Myocyte (in vitro differentiated cells): Measurements from ENCODE around the gene F12. TPM values are rescaled to one million over a fixed set of nuclear protein-coding genes. Genes with fewer than 3 reads are reported as not detected.

Experiments used
- DNase-seq: peaks from one replicate; pipeline ENCODE4 v3.0.0-alpha.2; 2012; ENCODE audit warnings: low read depth
- total RNA-seq: library from RNA; depleted of rRNA; stranded (reverse); fragments of >200 nt; gene quantifications from 2 replicates; pipeline ENCODE4 v1.2.3, GENCODE V29; 2014

F12 gene
- total RNA-seq, 1 donor from 2014 or later: 0.86 TPM

DNA sequence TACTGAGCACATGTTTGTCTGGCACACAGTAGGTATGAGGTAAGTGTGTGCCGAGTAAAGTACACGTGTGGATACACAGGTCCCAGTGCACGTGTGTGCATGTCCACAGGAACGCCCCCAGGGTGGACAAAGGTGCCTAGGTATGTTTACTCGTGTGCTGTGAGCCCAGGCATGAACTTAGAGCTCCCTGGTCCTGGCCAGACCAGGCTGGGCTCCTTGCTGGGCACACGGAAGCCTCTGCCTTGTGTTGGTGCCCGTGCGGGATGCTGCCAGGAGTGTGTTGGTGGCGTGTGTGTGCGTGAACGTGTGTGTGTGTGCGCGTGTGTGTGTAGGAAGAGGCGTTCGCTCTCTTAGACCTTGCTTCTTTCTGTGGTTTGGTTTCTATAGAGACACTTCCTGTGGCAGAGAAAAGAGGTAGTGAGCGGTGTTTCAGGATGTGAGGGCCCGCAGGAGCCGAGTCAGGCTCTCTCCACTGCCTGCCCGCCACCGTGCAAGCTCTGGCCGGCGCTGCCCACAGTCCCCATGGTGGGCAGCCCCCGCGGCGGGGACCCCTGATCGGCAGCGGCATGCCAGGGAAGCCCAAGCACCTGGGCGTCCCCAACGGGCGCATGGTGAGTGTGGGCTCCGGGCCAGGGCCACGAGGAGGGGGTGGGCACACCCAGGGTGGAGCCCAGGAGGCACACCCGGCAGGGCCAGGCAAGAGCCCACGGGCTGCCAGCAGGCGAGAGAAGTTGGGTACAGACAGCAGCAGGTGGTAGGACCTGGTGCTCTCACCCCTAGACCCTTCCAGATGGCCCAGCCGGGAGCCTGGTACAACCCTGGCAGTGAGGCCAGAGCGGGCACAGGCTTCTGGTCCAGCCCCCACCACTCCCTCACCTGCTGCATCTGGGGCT, 51.7 kb downstream of the F12 start, which contains the start of gene RGS14:
Gene RGS14 (plus strand): TSS at position 466 of the 893 bp plus-strand sequence. CDS start 101 bp downstream, at position 567.
- peak; percentile 60 for DNase-seq

DNA sequence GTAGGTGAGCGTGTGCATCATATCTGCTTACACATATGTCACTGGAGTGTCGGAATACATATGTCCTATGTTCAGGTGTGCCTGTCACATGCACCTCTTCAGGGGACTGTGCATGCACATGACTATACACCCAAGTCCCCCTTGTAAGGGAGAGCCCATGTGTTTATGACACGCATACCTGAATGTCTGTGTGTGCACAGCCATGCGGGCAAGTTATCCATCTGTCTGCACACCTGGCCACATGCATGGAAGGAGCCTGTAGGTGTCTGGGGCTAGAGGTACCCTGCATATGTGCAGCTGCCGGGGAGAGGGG, 52.3 kb downstream of the F12 start:
- no peak for DNase-seq

DNA sequence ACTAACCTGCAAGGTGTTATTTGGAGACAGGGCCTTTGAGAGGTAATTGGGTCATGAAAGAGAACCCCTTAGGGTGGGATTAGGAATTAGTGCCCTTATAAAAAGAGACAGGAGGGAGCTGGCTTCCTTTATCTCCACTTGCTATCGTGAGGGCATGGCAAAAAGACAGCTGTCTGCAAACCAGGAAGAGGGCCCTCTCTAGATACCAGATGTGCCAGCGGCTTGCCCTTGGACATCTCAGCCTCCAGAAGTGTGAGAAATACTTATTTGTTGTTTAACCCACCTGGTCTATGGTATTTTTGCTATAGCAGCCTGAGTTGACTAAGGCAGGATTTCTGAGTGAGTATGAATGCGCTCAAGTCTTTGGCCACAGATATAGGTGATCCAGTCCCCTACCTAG, 52.6 kb downstream of the F12 start:
- DNase-seq: no peak

DNA sequence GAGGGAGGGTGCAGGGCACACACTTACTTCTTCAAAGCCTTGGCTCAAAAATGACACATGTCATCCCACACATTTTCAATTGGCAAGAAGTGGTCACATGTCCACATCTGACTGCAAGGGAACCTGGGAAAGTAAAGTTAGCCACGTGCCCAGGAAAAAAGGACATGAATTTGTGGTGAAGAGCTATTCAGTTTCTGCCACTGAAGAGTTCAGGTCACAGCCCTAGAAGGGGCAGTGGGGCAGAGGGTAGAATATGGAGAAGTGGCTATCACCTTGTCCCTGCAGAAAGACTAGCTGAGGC, 53.5 kb downstream of the F12 start:
- no peak for DNase-seq

DNA sequence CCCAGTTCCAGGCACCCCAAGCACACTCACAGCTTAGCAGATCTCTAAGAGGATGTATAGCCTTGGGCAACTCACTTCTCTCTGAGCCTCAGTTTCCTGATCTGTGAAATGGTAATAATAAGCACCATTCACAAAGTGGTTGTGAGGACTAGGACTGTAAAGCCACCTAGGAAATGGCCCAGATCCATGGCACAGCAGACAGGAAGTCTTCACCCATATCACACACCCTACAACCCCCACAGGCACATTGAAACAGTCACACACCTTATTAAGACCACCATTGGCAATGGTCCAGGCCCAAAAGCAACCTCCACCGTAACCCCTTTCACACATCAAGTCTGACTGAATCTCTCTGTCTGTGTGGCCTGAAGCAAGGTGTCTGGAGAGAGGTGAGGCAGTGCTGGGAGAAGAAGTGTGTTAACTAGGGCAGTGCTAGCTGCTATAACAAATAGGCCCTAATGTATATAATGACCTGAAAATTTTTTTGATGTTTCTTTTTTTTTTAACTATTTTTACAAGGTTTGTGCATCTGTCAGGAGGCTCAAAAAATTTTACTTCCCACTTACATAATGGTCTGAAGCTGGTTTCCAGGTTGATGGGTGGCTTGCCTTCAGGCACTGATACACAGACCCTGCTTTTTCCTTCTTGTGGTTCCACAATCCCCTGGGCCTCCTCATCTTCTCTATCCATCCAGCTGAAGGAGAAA, 54.0 kb downstream of the F12 start:
- DNase-seq: no peak

DNA sequence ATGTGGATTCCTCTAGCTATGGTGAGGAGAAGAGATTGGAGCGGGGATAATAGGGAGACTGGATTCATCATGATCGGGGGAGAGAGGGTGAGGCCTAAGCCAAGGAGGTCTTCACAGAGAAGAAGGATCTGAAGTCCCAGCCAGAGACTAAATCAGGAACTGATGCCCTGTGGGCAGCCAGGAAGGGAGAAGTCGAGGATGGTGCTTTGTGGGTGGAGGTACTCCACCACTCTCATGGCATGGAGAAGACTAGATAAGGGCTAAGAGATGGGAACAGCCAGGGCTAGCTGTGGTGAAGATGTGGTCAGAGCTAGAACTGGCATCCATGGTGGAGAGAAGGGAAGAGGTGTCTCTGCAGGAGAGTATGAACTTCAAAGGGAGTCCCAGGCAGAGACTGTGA, 54.7 kb downstream of the F12 start:
- no peak for DNase-seq

DNA sequence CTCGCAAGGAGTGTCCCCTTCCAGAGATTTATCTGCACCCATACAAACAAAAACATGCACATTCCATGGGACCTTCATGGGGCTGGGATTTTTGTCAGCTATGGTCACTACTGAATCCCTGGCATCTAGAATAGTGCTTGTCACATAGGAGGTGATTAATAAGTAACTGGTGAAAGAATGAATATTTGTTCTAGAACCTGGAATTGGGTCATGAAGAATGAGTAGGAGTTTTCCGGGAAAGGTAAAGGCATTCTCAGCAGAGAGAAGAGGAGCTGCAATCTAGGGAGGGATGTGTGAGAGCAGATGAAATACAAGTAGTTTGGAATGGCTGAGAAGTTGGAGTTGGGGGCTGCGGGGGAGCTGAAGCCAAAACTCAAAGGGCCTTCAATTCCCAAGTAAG, 55.1 kb downstream of the F12 start:
- no peak for DNase-seq

DNA sequence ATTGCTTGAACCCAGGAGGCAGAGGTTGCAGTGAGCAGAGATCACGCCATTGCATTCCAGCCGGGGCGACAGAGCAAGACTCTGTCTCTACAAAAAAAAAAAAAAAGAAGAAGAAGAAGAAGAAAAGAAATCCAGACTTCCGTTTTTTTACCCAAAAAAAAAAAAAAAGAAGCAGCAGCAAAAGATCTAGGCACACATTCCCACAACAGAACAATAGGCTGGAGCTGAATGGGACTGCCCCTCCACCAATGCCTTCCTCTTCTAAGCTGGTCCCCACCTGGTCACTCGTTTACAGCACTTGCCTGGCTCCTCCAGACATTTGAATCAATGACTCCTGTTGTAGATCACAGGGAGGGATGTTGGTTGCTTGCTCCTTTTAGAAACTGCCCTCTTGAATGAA, 56.3 kb downstream of the F12 start:
- DNase-seq: no peak

Other genes with a start within 250 kb of the F12 start
- 42.6 and 66.3 TPM in 2 replicates for gene RAB24, start 105.8 kb downstream of the F12 start, total RNA-seq
- gene PRELID1, start 105.8 kb downstream of the F12 start, total RNA-seq: 161 and 219 TPM in 2 replicates
- 6.4 and 10.8 TPM in 2 replicates for gene MXD3, start 97.7 kb downstream of the F12 start, total RNA-seq
- gene LMAN2, start 57.9 kb downstream of the F12 start, total RNA-seq: 155 and 179 TPM in 2 replicates
- gene RGS14, start 51.6 kb downstream of the F12 start, total RNA-seq: 2.5 and 4.1 TPM in 2 replicates
- gene SLC34A1, start 25.1 kb downstream of the F12 start, total RNA-seq: not detected in 2 replicates
- not detected in 2 replicates for gene PFN3, start 8.9 kb downstream of the F12 start, total RNA-seq
- gene GRK6, start 17.1 kb upstream of the F12 start, total RNA-seq: 19.8 and 27.8 TPM in 2 replicates
- gene PRR7, start 37.2 kb upstream of the F12 start, total RNA-seq: 23.1 and 38.7 TPM in 2 replicates
- gene DBN1, start 64.1 kb upstream of the F12 start, total RNA-seq: 311 and 455 TPM in 2 replicates
- 302 and 340 TPM in 2 replicates for gene PDLIM7, start 88.0 kb upstream of the F12 start, total RNA-seq
- gene DOK3, start 100.3 kb upstream of the F12 start, total RNA-seq: 21.7 and 29.3 TPM in 2 replicates
- gene DDX41, start 107.4 kb upstream of the F12 start, total RNA-seq: 87.2 and 112 TPM in 2 replicates
- 33.5 and 42.0 TPM in 2 replicates for gene FAM193B, start 145.0 kb upstream of the F12 start, total RNA-seq
- 125 and 146 TPM in 2 replicates for gene TMED9, start 182.6 kb upstream of the F12 start, total RNA-seq
- gene B4GALT7, start 190.6 kb upstream of the F12 start, total RNA-seq: 29.3 and 36.7 TPM in 2 replicates